HG03064 (cell line): ENCODE data around the gene MIGA1.
"Not testable (repeated sequence)": the region's sequence is repeated elsewhere in the genome, so short reads cannot be mapped to it uniquely, and the experiment has no call there.

Experiments
- ATAC-seq: cut with Tn5 transposase; IDR thresholded peaks from one replicate; pipeline ENCODE4 v1.9.1; 2021; ENCODE audit warnings: low read depth; ENCODE audit not compliant: unreplicated experiment

MIGA1 gene

GRCh38 chr1:77900687-77901293 lies 121.3 kb downstream of the MIGA1 start:
- ATAC-seq, result no peak

GRCh38 chr1:77905603-77906002 lies 126.2 kb downstream of the MIGA1 start:
- no peak for ATAC-seq

GRCh38 chr1:77906019-77906545 lies 126.6 kb downstream of the MIGA1 start:
- ATAC-seq, result no peak

- ATAC-seq, result no peak
Measured at GRCh38 chr1:77906624-77907023, 127.2 kb downstream of the MIGA1 start.

GRCh38 chr1:77910116-77910515 lies 130.7 kb downstream of the MIGA1 start:
- no peak for ATAC-seq

- ATAC-seq, result not testable (repeated sequence)
Measured at GRCh38 chr1:77918918-77919317, 139.5 kb downstream of the MIGA1 start.

GRCh38 chr1:77925518-77925917 lies 146.1 kb downstream of the MIGA1 start:
- ATAC-seq, result no peak

- ATAC-seq, result no peak
Measured at GRCh38 chr1:77925956-77926355, 146.5 kb downstream of the MIGA1 start.

GRCh38 chr1:77926561-77927357 lies 147.3 kb downstream of the MIGA1 start:
- ATAC-seq, result no peak

GRCh38 chr1:77927414-77927813 lies 148.0 kb downstream of the MIGA1 start:
- ATAC-seq, result no peak
